GM19193 (cell line): Measurements from ENCODE around the gene SLC22A23.

ENCODE experiments used
- POLR2A ChIP-seq: IDR thresholded peaks from 4 replicates; pipeline ENCODE4 v1.6.1; 2011; ENCODE audit not compliant: insufficient read depth, insufficient read length; ENCODE audit errors: extremely low read depth

The SLC22A23 gene

DNA sequence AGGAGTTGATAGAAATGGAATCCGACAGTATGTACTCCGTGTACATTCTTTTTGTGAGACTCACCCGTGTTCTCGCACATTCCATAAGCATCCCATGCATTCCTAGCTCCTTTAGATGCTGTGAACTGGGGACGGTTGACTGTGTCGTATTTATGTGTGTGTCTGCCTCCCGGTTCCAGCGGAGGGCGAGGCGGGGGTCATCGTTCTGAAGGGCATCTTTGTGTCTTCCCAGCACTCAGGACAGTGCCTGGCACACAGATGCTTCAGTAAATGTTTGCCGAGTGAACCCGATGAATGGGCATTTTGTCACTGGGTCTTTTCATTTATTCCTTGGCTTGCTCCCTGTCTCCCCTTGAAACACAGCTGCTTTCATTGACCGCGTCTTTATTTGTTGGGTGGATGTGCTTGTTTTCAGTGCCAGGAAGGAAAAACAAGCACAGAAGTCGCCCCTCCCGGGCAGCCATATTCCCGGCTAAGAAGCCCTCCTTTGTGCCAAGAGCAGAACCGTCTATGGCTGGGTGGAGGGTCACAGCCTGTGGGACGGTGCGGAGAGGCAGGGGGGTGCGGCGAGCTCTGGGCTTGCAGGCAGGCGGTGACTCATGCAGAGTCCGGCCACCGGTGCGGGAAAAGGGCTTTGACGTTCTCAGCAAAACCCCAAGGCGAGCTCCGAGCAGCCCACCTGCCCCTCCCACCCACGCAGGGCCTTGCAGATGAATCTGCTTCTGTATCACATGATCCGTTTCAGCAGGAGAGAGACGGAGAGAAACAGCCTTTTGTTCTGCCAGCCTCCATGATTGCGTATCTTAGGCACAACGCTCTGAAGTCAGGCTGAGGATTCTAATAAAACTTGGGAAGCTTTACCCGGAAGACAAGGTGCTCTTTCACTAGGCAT is 209.3 kb downstream of the SLC22A23 start:
- no peak for TF ChIP-seq POLR2A

DNA sequence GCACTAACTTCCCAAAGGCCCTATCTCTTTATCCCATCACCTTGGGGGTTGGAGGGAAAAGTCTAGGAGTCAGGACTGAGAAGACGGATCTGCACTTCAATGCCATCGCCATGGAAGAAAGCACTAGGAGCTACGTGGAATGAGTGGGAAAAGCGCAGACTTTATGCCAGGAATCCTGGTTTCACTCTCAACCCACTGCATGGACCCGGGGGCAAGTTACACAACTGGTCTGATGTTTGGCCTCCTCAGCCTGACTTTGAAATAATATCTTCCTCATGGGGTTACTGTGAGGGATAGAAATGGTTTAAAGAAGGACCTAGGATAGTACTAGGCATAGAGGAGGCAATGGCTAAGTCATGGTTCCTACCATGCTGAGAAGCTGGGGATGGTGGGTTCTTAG is 211.6 kb downstream of the SLC22A23 start:
- no peak for TF ChIP-seq POLR2A

DNA sequence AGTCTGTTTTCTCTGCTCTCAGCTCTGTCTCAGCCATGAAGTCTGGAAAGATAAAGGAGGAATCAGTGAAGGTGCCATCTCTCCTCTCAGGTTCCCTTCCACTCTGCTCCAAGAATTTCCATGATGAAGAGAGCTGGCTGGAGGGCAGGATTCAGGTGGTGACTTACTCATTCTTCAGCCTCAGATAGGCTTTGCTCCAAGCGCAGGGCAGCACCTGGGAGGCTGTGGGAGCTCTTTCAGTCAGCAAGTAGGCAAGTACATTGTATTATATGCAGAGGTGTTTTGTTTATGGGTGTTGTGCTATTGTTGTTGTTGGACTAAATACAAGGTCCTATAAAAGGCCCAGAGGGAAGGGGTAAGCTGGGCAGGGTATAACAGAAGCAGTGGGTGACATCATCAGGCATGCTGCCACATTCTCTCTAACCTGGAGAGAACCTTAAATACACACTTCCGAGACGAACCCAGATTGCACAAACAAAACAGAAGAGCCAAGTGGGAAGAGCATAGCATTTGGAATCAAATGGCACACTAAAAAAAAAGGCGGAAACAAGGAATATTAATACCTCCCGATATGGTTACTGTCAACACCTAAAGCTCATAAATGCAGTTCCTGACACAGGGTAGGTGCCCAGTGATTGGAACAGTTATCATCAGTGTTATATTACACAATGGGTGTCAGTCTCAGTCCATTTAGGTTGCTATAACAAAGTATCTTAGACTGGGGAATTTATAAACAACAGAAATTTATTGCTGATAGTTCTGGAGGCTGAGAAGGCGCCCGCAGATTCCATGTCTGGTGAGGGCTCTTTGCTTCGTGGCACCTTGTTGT is 212.6 kb downstream of the SLC22A23 start:
- no peak for TF ChIP-seq POLR2A

DNA sequence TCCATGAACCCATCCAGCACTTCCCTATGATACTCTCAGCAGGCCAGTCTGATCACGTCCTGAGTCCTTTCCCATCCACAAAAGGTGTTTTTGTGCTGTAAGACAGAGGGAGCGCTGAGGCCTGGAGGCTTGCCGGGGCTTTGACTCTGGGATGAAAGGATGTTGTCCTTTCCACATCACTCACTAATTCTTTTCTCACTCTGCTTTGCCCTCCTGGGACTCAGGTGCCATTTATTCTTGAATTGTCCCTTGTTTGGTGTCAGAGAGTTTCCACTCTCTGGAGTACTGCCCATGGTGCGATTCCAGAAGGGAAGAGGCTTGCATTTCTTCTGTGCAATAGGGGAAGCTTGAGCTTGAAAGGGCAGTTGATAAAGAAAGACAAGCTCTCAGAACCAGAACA is 214.1 kb downstream of the SLC22A23 start:
- TF ChIP-seq POLR2A, result no peak

DNA sequence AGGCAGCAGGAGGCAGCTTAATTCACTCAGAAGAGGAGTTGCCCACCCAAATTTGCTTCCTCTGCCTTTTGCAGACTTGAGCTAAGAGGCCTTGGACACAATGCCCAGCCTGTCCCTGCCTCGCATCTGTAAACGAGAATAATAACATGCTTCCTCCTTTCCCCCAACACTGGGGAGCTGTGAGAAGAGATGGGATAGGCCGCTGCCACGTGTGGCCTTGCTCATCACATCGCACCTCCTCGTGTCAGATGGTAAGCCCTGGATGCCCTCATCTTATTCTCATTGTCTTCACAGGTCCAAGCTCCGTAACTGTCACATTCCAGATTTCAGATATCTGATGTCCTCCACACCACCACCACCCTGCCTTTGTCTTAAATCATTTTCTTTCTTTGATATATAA is 216.3 kb downstream of the SLC22A23 start:
- TF ChIP-seq POLR2A, result no peak

DNA sequence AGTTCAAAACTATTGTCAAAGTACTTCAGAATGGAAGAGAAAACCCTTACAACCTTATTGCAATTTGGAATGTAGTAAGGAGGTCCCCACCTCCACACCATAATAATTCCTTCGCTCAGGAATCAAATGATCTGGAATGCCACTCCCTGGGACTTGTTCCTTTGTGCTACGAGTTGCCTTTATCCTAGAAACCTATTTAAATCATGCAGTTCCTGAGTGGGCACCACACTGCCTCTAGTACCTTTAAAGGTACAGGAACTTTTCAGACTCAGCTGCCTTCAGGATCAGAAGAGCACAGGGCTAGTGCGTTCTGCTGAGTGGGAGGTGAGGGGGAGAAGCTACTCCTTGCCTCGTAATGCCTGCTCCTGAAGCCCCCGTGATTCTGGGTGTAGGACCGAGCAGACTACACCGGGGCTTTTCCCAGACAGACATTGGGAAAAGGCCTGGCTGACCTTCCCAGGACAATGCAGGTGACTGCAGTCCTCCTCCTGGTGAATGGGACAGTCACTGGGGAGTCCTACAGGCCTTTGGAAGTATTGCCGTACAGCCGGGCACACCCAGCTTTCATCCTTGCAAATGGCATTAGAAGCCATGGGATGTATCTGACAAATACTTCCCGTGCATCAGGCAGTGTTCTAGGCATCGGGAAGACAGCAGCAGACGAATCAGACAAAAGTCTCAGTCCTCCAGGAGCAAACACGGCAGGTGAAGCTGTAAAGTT is 217.6 kb downstream of the SLC22A23 start:
- TF ChIP-seq POLR2A, result no peak

DNA sequence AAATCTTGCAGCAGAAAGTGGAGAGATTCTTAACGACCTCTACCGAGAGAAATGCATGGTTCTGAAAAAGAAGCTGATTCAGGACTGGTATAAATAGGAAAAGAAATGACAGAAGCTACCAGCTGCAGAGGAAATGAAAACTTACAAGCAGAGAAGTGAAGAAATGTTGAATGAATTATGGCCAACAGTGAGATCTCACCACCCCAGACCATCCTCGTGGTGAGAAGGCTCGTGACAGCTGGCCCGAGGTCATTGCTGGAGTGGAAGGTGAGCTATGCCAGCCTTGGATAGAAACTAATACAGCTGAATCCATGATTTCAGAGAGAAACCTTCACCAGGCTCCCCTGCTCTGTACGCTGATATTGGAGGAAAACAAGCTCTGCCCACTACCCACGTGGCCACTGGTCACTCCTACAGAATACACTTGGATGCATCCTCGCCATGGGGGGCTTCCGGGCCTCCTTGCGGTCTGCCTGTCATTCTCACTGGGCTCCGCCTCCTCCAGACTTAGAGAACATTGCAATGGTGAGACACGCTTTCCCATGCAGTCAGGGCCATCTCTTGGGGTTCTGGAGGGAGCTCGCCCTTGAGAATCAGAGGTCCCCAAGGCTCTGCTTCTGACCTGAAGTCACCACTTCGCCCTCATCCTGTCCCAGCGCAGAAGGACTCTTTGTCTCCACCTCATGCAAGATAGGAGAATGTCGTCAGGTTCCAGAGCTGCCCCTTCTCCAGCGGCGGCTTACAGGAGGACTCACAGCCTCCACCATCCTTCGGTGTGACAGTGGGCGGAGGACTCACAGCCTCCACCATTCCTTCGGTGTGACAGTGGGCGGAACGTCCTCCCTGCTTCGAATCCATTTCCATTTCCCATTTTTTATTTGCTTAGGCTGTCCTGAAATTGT is 218.8 kb downstream of the SLC22A23 start:
- no peak for TF ChIP-seq POLR2A

DNA sequence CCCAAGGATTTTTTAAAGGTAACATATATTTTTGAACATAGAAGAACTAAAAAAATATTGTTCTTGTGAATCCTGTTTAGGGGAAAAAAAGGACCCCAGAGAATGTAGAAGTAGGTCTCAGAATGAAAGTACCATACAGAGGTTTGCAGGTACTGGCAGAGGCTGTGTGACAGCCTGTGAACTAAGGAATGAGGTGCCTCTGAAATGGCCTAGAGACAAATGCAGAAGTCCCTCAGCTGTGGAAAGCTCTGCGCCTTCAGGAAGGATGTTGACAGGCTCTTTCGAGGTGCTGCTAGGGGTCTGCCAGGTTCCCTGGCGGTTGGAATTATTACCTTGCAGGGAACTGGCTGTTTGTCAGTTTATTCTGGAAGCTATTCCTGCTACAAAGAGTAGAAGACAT is 220.8 kb downstream of the SLC22A23 start:
- no peak for TF ChIP-seq POLR2A

DNA sequence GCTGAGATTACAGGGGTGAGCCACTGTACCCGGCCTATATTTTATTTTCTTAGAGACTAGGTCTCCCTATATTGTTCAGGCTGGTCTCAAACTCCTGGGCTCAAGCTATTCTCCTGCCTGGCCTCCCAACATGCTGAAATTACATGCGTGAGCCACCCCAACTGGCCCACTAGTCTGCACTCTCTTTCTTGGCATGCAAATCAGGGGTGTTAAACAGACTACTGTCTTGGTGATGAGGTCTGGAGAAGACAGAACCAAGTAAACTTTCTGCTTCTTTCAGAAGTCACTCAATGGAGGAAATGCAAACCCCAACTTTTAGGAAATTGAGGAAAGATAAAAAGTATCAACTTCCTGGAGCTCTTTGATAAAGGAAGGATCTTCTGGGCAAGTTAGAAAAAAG is 221.4 kb downstream of the SLC22A23 start:
- no peak for TF ChIP-seq POLR2A

DNA sequence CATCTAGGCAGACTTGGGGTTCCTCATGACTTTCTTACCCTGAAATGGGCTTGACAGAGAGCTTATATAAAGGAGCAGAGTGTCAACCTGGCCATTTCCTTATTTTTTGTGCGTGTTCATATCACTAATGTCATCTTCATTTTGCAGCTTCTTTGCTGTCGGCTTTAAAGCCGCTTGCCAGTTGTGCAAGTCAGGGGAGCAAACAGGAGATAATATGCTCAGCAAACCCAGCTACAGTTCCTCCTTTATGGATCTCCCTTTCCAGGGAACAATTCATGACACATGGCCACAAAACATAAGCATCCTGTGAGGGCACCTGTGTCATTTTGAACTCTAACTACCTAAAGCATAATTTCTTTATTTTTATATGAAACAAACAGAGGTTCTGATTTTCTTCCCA is 222.9 kb downstream of the SLC22A23 start:
- TF ChIP-seq POLR2A, result no peak

DNA sequence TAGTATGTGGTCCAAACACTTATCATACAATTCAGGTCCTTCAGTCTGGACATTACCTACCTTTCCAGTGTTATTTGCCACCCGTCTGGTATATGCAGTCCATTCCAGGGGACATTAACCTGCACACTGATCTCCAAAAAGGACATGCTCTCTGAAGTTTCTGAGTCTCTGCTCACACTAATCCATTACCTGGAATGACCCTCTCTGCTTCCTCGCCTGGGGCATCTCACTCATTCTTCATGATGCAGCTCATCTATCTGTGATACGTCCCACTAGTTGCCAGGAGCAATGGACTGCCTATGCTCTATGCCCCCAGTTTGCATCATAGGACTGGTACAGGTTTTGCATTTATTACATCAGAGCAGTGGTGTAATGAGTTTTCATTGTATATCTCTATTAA is 223.5 kb downstream of the SLC22A23 start:
- no peak for TF ChIP-seq POLR2A

DNA sequence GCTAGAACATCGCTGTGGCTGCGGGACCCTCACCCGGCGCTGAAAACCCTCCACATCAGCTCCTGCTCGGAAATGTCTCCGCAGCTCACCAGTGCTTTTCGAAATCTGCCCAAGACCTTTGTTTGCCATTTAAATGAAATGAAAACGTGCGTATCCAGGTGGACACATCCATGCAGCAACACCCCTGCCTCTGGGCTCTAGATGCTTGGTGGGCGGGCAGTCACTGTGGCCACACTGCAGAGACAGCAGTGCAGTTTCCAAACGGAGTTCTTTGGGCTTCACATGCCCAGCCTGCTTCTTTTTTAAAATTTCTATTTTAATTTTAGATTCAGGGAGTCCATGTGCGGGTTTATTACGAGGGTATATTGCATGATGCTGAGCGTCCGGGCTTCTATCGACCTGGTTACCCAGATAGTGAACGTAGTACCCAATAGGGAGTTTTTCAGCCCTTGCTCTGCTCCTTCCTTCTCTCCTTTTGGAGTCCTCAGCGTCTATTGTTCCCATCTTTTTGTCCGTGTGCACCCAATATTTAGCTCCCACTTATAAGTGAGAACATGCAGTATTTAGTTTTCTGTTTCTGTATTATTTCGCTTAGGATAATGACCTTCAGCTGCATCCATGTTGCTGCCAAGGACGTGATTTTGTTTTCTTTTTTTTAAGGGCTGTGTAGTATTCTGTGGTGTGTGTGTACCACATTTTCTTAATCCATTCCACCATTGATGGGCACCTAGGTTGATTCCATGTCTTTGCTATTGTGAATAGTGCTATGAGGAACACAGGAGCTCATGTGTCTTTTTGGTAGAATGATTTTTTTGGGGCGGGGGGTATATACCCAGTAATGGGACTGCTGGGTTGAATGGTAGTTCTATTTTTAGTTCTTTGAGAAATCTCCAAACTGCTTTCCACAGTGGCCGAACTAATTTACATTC is 224.6 kb downstream of the SLC22A23 start:
- TF ChIP-seq POLR2A, result no peak
